Esophagus muscularis mucosa (tissue), 4 donors: ENCODE results near the gene PDRG1. TPM values are rescaled to one million over a fixed set of nuclear protein-coding genes. Genes with fewer than 3 reads are reported as not detected.

Experiments used
- DNase-seq: peaks from one replicate; pipeline ENCODE4 v3.0.0-alpha.2; 2017; ENCODE audit errors: extremely low spot score
- H3K27ac ChIP-seq, 4 donors: fragments of 200-600 bp; sonication (generic); replicated peaks in 1 of 4; 1 replicate in 3 of 4; 2 replicates in 1 of 4; pipeline ENCODE4 v1.5.1; 2016 to 2019; ENCODE audit warnings: mild to moderate bottlenecking in 1 of 4
- H3K27me3 ChIP-seq, 4 donors: fragments of 200-600 bp; sonication (generic); one replicate each; pipeline versions ENCODE4 v1.5.1 to v1.6.0; 2016 to 2019
- H3K36me3 ChIP-seq, 4 donors: fragments of 200-600 bp; sonication (generic); one replicate each; pipeline ENCODE4 v1.5.1; 2016 to 2019
- H3K4me1 ChIP-seq, 4 donors: fragments of 200-600 bp; sonication (generic); one replicate each; pipeline ENCODE4 v1.5.1; 2016 to 2019
- H3K4me3 ChIP-seq, 4 donors: fragments of 200-600 bp; sonication (generic); 1 replicate in 2 of 4; 2 replicates in 2 of 4; pipeline ENCODE4 v1.5.1; 2016 to 2019; ENCODE audit warnings: mild to moderate bottlenecking in 4 of 4, moderate library complexity in 1 of 4
- H3K9me3 ChIP-seq, 4 donors: fragments of 200-600 bp; sonication (generic); 1 replicate in 3 of 4; 2 replicates in 1 of 4; pipeline ENCODE4 v1.5.1; 2016 to 2019
- EP300 ChIP-seq: sonication (generic); formaldehyde crosslinking; IDR thresholded peaks from one replicate; pipeline ENCODE4 v1.6.1; 2017; ENCODE audit warnings: antibody characterized with exemption
- POLR2A ChIP-seq: fragments of 450-650 bp; IDR thresholded peaks from one replicate; pipeline ENCODE4 v1.6.1; 2017; ENCODE audit warnings: antibody characterized with exemption, moderate library complexity, mild to moderate bottlenecking, low read depth
- POLR2AphosphoS5 ChIP-seq, 2 donors: sonication (generic); formaldehyde crosslinking; IDR thresholded peaks; one replicate each; pipeline ENCODE4 v1.6.1; 2017; ENCODE audit warnings: antibody characterized with exemption in 2 of 2
- WGBS: methylation state at CpG from one replicate; pipeline ENCODE4 v1.1.5; 2018; 5-methylcytosine and 5-hydroxymethylcytosine counted together
- intact Hi-C: fragments of 100-400 bp; cut with DNase I; formaldehyde crosslinking; loops from one replicate; pipeline ENCODE4 v1.15.1; 2023
- total RNA-seq, 4 donors: library from RNA; depleted of rRNA; stranded (reverse); fragments of >200 nt; gene quantifications; one replicate each; pipeline versions ENCODE4 v1.1.0 to v1.2.1, GENCODE V29; 2016
- TF ChIP-seq, protein P1 (sequence below), 3 experiments: fragments of 200-600 bp in 2 of 3; fragments of 450-650 bp in 1 of 3; sonication (generic) in 2 of 3; IDR thresholded peaks; one replicate each; pipeline ENCODE4 v1.5.1; 2017 to 2019; ENCODE audit warnings: antibody characterized with exemption in 3 of 3, mild to moderate bottlenecking in 2 of 3, moderate library complexity in 1 of 3

Gene PDRG1
- total RNA-seq, 4 donors from 2014 or later, result 7.9 to 15.9 (median 10.8) TPM

DNA sequence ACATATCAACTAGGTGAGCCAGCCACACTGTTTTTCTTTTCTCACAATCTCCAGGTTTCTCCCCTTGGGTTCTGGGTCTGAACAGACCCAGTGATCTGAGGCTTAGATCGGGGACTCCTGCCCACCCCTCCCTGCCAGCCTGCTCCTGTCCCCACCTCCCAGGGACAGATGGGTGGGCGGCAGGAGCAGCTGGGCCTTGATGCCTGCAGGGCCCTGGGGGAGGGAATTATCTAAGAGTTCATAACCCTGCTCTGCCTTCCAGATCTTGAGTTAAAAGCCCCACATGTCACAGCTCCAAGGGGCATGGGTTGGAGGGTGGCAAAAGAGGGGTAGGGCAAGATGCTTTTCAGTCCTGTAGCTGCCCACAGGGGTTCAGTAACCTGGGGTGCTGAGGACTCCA is 10.9 kb upstream of the PDRG1 start:
- WGBS, result 20% methylated on average over 2 of the region's 2 CpGs
- Histone ChIP-seq H3K4me3 (no peak overlapping the region), H3K27ac (no peak overlapping the region), H3K27me3 (peaks cover 0 to 88% (median 18%) of the 10 kb centered on the region in 4 donors), H3K9me3 (no peaks in the 10 kb centered on the region), H3K36me3 (no peaks in the 10 kb centered on the region), H3K4me1 (peaks cover 0 to 4% (median 1%) of the 10 kb centered on the region in 4 donors)
- no peak for DNase-seq
- TF ChIP-seq, protein P1, sequence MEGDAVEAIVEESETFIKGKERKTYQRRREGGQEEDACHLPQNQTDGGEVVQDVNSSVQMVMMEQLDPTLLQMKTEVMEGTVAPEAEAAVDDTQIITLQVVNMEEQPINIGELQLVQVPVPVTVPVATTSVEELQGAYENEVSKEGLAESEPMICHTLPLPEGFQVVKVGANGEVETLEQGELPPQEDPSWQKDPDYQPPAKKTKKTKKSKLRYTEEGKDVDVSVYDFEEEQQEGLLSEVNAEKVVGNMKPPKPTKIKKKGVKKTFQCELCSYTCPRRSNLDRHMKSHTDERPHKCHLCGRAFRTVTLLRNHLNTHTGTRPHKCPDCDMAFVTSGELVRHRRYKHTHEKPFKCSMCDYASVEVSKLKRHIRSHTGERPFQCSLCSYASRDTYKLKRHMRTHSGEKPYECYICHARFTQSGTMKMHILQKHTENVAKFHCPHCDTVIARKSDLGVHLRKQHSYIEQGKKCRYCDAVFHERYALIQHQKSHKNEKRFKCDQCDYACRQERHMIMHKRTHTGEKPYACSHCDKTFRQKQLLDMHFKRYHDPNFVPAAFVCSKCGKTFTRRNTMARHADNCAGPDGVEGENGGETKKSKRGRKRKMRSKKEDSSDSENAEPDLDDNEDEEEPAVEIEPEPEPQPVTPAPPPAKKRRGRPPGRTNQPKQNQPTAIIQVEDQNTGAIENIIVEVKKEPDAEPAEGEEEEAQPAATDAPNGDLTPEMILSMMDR (IDR thresholded peaks at IDR 0.05), result no peak
- TF ChIP-seq EP300 (no peak), POLR2A (no peak), POLR2AphosphoS5 (IDR thresholded peaks at IDR 0.05) (no peak)
- intact Hi-C loops, result no loop called here

DNA sequence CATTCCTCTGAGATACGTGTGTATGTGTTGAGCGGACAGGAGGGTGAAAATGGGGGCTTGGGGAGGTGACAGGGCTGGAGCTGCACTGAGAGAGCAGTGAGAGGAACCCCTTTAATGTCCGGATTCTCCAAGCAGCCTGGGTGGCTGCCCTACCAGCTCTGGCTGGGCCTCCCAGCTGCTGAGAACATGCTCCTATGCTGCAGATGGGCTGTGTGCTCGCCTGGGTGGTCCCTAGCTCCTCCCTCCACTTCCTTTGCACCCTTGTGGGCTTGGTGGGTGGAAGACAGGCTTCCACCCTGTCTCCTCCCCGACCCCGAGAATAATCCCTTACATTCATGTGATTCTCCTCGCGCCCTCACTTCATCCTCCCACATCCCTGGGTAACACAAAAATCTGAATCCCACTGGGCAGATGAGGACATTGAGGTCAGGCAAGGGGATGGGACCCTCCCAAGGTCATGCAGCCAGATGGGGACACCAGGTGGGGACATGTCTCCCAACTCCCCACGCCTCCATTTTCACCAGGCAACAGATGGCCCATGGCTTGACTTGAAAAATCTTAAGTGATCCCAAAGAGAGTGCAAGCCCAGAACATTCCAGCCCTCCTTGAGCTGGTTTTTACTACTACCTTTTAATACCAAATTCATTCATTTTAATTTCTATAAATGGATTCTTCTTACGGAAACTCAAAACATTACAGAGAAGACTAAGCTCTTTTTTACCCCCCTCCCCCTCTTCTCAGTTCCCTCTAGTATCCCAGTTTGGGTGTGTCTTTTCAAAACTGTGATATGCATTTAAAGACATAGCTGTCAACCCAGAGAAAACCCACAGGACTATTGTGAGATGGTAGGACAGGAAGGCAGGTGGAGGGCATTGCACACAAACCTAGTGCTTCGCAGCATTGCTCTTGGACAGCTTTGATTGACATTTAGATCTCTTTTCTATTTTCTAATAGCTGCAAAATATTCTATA is 5.0 kb upstream of the PDRG1 start:
- H3K9me3 ChIP-seq, result no peaks in the 10 kb centered on the region
- WGBS, result 35% methylated on average over 11 of the region's 11 CpGs
- TF ChIP-seq POLR2AphosphoS5 (IDR thresholded peaks at IDR 0.05) (no peak), POLR2A (no peak), EP300 (no peak)
- TF ChIP-seq, protein P1 (IDR thresholded peaks at IDR 0.05), result no peak
- no peaks in the 10 kb centered on the region for H3K36me3 ChIP-seq
- no peak overlapping the region for H3K4me3 ChIP-seq
- DNase-seq, result no peak
- no peak overlapping the region for H3K27ac ChIP-seq
- H3K4me1 ChIP-seq, result no peaks in the 10 kb centered on the region
- intact Hi-C loops, result no loop called here
- peaks cover 0 to 46% (median 3%) of the 10 kb centered on the region in 4 donors for H3K27me3 ChIP-seq

DNA sequence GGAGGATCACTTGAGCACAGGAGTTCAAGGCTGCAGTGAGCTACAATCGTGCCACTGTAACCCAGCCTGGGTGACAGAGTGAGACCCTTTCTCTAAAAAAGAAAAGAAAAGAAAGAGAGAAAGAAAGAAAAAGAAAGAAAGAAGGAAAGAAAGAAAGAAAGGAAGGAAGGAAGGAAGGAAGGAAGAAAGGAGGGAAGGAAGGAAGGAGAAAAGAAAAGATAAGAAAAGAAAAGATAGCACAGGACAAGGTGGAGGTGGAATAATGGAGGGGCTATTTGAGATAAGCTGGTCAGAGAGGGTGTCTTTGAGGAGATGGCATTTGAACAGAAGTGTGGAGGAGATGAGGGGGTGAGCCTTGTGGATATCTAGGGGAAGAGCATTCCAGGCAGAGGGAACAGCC is 2.7 kb upstream of the PDRG1 start:
- peaks cover 13 to 20% (median 18%) of the 10 kb centered on the region in 4 donors for H3K4me1 ChIP-seq
- TF ChIP-seq, protein P1 (IDR thresholded peaks at IDR 0.05), result no peak
- TF ChIP-seq EP300 (no peak), POLR2A (no peak), POLR2AphosphoS5 (IDR thresholded peaks at IDR 0.05) (no peak)
- H3K36me3 ChIP-seq, result peaks cover 0 to 7% (median 3%) of the 10 kb centered on the region in 4 donors
- DNase-seq, result no peak
- intact Hi-C loops, result loop anchor here (5.0 kb wide), 1 partner anchor 57 kb away; no protein-coding TSS in a partner anchor
- H3K9me3 ChIP-seq, result no peaks in the 10 kb centered on the region
- whole genome bisulfite sequencing, result 65% methylated on average over 1 of the region's 1 CpG
- peaks cover 0 to 23% (median 3%) of the 10 kb centered on the region in 4 donors for H3K27me3 ChIP-seq
- H3K27ac ChIP-seq, result no peak overlapping the region
- H3K4me3 ChIP-seq, result no peak overlapping the region

DNA sequence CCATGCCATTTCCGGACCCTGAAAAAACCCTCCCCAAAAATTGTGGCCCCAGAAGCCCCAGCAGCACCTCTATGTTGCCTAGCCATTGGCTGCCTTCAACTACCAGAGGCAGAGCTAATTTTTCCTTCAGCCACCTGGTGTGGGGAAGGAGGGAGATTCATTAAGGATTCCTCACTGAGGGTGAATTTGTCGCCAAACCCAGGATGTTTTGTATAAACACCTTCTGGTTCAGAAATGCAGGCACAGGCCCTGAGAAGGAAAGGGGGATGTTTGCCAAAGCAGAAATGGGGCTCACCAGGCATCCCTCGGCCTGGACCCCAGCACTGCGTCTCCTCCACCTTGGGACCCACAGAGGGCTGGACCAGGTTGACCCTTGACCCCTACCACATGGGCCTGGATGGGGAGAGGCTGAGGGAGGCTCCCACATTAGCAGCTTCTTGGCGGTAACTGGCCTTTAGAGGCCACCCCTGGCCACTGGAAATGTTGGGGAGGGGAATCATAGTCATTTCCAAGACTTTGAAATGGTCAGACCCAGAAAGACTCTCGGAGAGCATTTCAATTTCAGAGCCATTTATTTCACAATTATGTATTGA is 1.8 kb upstream of the PDRG1 start:
- DNase-seq, result no peak
- peaks cover 0 to 20% (median 3%) of the 10 kb centered on the region in 4 donors for H3K27me3 ChIP-seq
- 82% methylated on average over 3 of the region's 6 CpGs for WGBS
- TF ChIP-seq POLR2AphosphoS5 (IDR thresholded peaks at IDR 0.05), result no peak
- no peak for TF ChIP-seq EP300
- TF ChIP-seq, protein P1 (IDR thresholded peaks at IDR 0.05), result no peak
- no peak overlapping the region for H3K4me3 ChIP-seq
- peaks cover 5 to 16% (median 11%) of the 10 kb centered on the region in 4 donors for H3K36me3 ChIP-seq
- intact Hi-C loops, result loop anchor here (5.0 kb wide), 1 partner anchor 56 kb away; no protein-coding TSS in a partner anchor
- H3K4me1 ChIP-seq, result peaks cover 13 to 24% (median 22%) of the 10 kb centered on the region in 4 donors
- no peaks in the 10 kb centered on the region for H3K9me3 ChIP-seq
- H3K27ac ChIP-seq, result no peak overlapping the region
